ENCODE results near the gene EFCAB11.

EFCAB11 gene

GRCh38 chr14:89955745-89956660 is 1.5 kb upstream of the EFCAB11 start, which contains the start of gene TDP1:
TSS of gene TDP1 (plus strand) at chr14:89955927. CDS start at chr14:89963115, 7,188 bp downstream.
- peak; percentile 93 to 96 (median 94) for DNase-seq

GRCh38 chr14:89955022-89955744 is 653 bp upstream of the EFCAB11 start:
- no peak for DNase-seq

- DNase-seq: no peak
These were observed 928 bp downstream of the EFCAB11 start for GRCh38 chr14:89953602-89954001.

GRCh38 chr14:89952576-89952975 is 2.0 kb downstream of the EFCAB11 start:
- no peak for DNase-seq

- no peak for DNase-seq
These were observed 7.2 kb downstream of the EFCAB11 start for GRCh38 chr14:89947344-89947743.

GRCh38 chr14:89941830-89942377 is 12.6 kb downstream of the EFCAB11 start:
- no peak for DNase-seq

GRCh38 chr14:89936654-89937185 is 17.8 kb downstream of the EFCAB11 start:
- no peak for DNase-seq

- no peak for DNase-seq
These were observed 21.5 kb downstream of the EFCAB11 start for GRCh38 chr14:89933002-89933401.

GRCh38 chr14:89927186-89927865 is 27.2 kb downstream of the EFCAB11 start:
- DNase-seq: no peak

GRCh38 chr14:89926694-89927093 is 27.8 kb downstream of the EFCAB11 start:
- DNase-seq: no peak

GRCh38 chr14:89924268-89924667 is 30.3 kb downstream of the EFCAB11 start:
- no peak for DNase-seq

GRCh38 chr14:89922031-89922907 is 32.3 kb downstream of the EFCAB11 start:
- no peak for DNase-seq

GRCh38 chr14:89921346-89921745 is 33.2 kb downstream of the EFCAB11 start:
- DNase-seq: no peak

- DNase-seq: no peak
These were observed 34.5 kb downstream of the EFCAB11 start for GRCh38 chr14:89920056-89920455.

- DNase-seq: no peak
These were observed 35.8 kb downstream of the EFCAB11 start for GRCh38 chr14:89918721-89919120.

GRCh38 chr14:89915114-89915878 is 39.2 kb downstream of the EFCAB11 start:
- DNase-seq: peak; percentile 1 to 22 (median 8)

GRCh38 chr14:89912667-89913211 is 41.8 kb downstream of the EFCAB11 start:
- DNase-seq: no peak

- DNase-seq: no peak
These were observed 42.3 kb downstream of the EFCAB11 start for GRCh38 chr14:89912221-89912620.

- DNase-seq: no peak
These were observed 43.3 kb downstream of the EFCAB11 start for GRCh38 chr14:89911010-89911919.

- DNase-seq: no peak
These were observed 43.9 kb downstream of the EFCAB11 start for GRCh38 chr14:89910691-89911009.

All from activated naive CD4-positive, alpha-beta T cell (primary cell).